Neural crest cell (in vitro differentiated cells): ENCODE measurements around the gene ATP2B3. TPM values are rescaled to one million over a fixed set of nuclear protein-coding genes. Genes with fewer than 3 reads are reported as not detected.

Source experiments
- DNase-seq: peaks from one replicate; pipeline ENCODE4 v3.0.0; 2021; ENCODE audit warnings: low read depth, mixed read lengths, low spot score
- H3K27ac Mint-ChIP-seq: one replicate; pipeline ENCODE4 v1.8.0; 2021; ENCODE audit warnings: mild to moderate bottlenecking, mixed read lengths; ENCODE audit not compliant: unreplicated experiment
- H3K27me3 Mint-ChIP-seq: 2 replicates; pipeline ENCODE4 v1.8.0; 2021; ENCODE audit warnings: low read depth, mild to moderate bottlenecking, mixed read lengths
- H3K36me3 Mint-ChIP-seq: 2 replicates; pipeline ENCODE4 v1.8.0; 2021; ENCODE audit warnings: low read depth, mild to moderate bottlenecking, mixed read lengths
- H3K4me1 Mint-ChIP-seq: 2 replicates; pipeline ENCODE4 v1.8.0; 2021; ENCODE audit warnings: mixed read lengths
- H3K4me3 Mint-ChIP-seq: one replicate; pipeline ENCODE4 v1.8.0; 2021; ENCODE audit warnings: mild to moderate bottlenecking, mixed read lengths
- H3K9me3 Mint-ChIP-seq: 2 replicates; pipeline ENCODE4 v1.8.0; 2021; ENCODE audit warnings: mixed read lengths
- CTCF ChIP-seq: fragments of 200-600 bp; sonication (generic); conservative IDR thresholded peaks from 2 replicates; pipeline ENCODE4 v1.5.0; 2021; ENCODE audit warnings: antibody characterized with exemption, mild to moderate bottlenecking
- total RNA-seq: library from RNA; stranded (reverse); gene quantifications from 2 replicates; pipeline ENCODE4 v1.2.1, GENCODE V29; 2021

ATP2B3 gene
- total RNA-seq, 1 donor from 2014 or later: 0.05 TPM

- TF ChIP-seq CTCF: peak; percentile 77
- Mint-ChIP-seq H3K36me3 (no peaks in the 10 kb centered on the region), H3K4me3 (peak overlapping the region; percentile 83), H3K9me3 (no peaks in the 10 kb centered on the region), H3K27ac (no peak overlapping the region), H3K27me3 (peaks cover 17% of the 10 kb centered on the region), H3K4me1 (no peaks in the 10 kb centered on the region)
- DNase-seq: peak; percentile 78
Measured at GRCh38 chrX:153609917-153610835, 92.7 kb downstream of the ATP2B3 start.

- no peak overlapping the region for H3K4me3 Mint-ChIP-seq
- H3K27ac Mint-ChIP-seq: no peak overlapping the region
- no peak for DNase-seq
- no peaks in the 10 kb centered on the region for H3K4me1 Mint-ChIP-seq
- no peak for TF ChIP-seq CTCF
- no peaks in the 10 kb centered on the region for H3K9me3 Mint-ChIP-seq
- H3K36me3 Mint-ChIP-seq: no peaks in the 10 kb centered on the region
- H3K27me3 Mint-ChIP-seq: peaks cover 23% of the 10 kb centered on the region
Measured at GRCh38 chrX:153610836-153611213, 93.4 kb downstream of the ATP2B3 start.

- no peak for DNase-seq
- H3K36me3 Mint-ChIP-seq: no peaks in the 10 kb centered on the region
- TF ChIP-seq CTCF: no peak
- H3K4me3 Mint-ChIP-seq: peak overlapping the region; percentile 65
- H3K27ac Mint-ChIP-seq: no peak overlapping the region
- no peaks in the 10 kb centered on the region for H3K4me1 Mint-ChIP-seq
- H3K27me3 Mint-ChIP-seq: peaks cover 30% of the 10 kb centered on the region
- no peaks in the 10 kb centered on the region for H3K9me3 Mint-ChIP-seq
Measured at GRCh38 chrX:153611298-153612095, 94.1 kb downstream of the ATP2B3 start.

- Mint-ChIP-seq H3K4me3 (no peak overlapping the region), H3K4me1 (no peaks in the 10 kb centered on the region), H3K9me3 (no peaks in the 10 kb centered on the region), H3K27ac (no peak overlapping the region), H3K27me3 (peaks cover 38% of the 10 kb centered on the region), H3K36me3 (no peaks in the 10 kb centered on the region)
- DNase-seq: no peak
- no peak for TF ChIP-seq CTCF
Measured at GRCh38 chrX:153612413-153612812, 95.0 kb downstream of the ATP2B3 start.

- Mint-ChIP-seq H3K4me3 (no peak overlapping the region), H3K27ac (no peak overlapping the region), H3K27me3 (peaks cover 53% of the 10 kb centered on the region), H3K9me3 (no peaks in the 10 kb centered on the region), H3K36me3 (no peaks in the 10 kb centered on the region), H3K4me1 (no peaks in the 10 kb centered on the region)
- TF ChIP-seq CTCF: no peak
- no peak for DNase-seq
Measured at GRCh38 chrX:153614818-153615217, 97.4 kb downstream of the ATP2B3 start.
